Endothelial cell of umbilical vein (primary cell): Measurements from ENCODE around the gene NR6A1. TPM values are rescaled to one million over a fixed set of nuclear protein-coding genes. Genes with fewer than 3 reads are reported as not detected.

Experiments used
- BruUV-seq: library from RNA; stranded (reverse); fragments of 400-500 nt; replicated peaks from 2 replicates; lab custom pipeline; 2021; lab: Mats Ljungman, UMichigan
- CTCF ChIA-PET: fragments of 300-600, 350-600 bp; sonication (Branson Sonifier 250); formaldehyde crosslinking; loops from one replicate; lab custom pipeline; 2021; ENCODE audit warnings: antibody characterized with exemption, inconsistent platforms; lab: Charles Lee
- POLR2A ChIA-PET: fragments of 300-600, 350-600 bp; sonication (Branson Sonifier 250); formaldehyde crosslinking; loops from one replicate; lab custom pipeline; 2021; ENCODE audit warnings: antibody characterized with exemption, inconsistent platforms; lab: Charles Lee
- DNase-seq: peaks from one replicate; pipeline ENCODE4 v3.0.0-alpha.2; 2011; ENCODE audit warnings: low read depth, low spot score
- FAIRE-seq: peaks from 2 replicates; lab custom pipeline; 2011; peaks lifted over from hg19 to GRCh38; lab: Jason Lieb, UNC
- H2AFZ ChIP-seq: 2 replicates; pipeline ENCODE4 v1.6.0; 2012; ENCODE audit warnings: low read depth, low read length, control low read depth, inconsistent platforms
- H3K27ac ChIP-seq: 2 replicates; pipeline ENCODE4 v1.5.1; 2011; ENCODE audit warnings: low read depth, mild to moderate bottlenecking, control low read depth, low read length, moderate library complexity; ENCODE audit not compliant: insufficient read depth
- H3K27me3 ChIP-seq, 2 experiments: 2 replicates each; pipeline versions ENCODE4 v1.6.0 to v1.6.1; 2011; ENCODE audit warnings: low read length in 2 of 2, mixed read lengths in 1 of 2; ENCODE audit not compliant: control insufficient read depth in 2 of 2, insufficient read depth in 2 of 2
- H3K36me3 ChIP-seq, 2 experiments: 2 replicates in 1 of 2; 3 replicates in 1 of 2; pipeline ENCODE4 v1.5.1; 2011; ENCODE audit warnings: low read length in 2 of 2, mild to moderate bottlenecking in 1 of 2, moderate library complexity in 1 of 2; ENCODE audit not compliant: control insufficient read depth in 2 of 2, insufficient read depth in 2 of 2; ENCODE audit errors: extremely low read depth in 1 of 2
- H3K4me1 ChIP-seq: 3 replicates; pipeline ENCODE4 v1.5.1; 2011; ENCODE audit warnings: mild to moderate bottlenecking, low read length; ENCODE audit not compliant: control insufficient read depth, insufficient read depth; ENCODE audit errors: extremely low read depth
- H3K4me2 ChIP-seq: 2 replicates; pipeline ENCODE4 v1.6.1; 2011; ENCODE audit warnings: low read length, control low read depth, mixed read lengths; ENCODE audit not compliant: insufficient read depth
- H3K4me3 ChIP-seq, 3 experiments: fragments of 200-600 bp in 1 of 3; sonication (generic), shearing (Covaris generic) in 1 of 3; replicated peaks in 1 of 3; 2 replicates each; pipeline ENCODE4 v1.5.1; 2011 to 2016; ENCODE audit warnings: control low read depth in 3 of 3, low read length in 3 of 3, mild to moderate bottlenecking in 2 of 3, inconsistent platforms in 1 of 3, low read depth in 1 of 3, moderate library complexity in 1 of 3; ENCODE audit not compliant: insufficient read depth in 1 of 3
- H3K79me2 ChIP-seq: 2 replicates; pipeline ENCODE4 v1.6.0; 2012; ENCODE audit warnings: low read length, inconsistent platforms; ENCODE audit not compliant: control insufficient read depth, insufficient read depth
- H3K9ac ChIP-seq: replicated peaks from 2 replicates; pipeline ENCODE3; 2011; ENCODE audit warnings: low read length, control low read depth; ENCODE audit not compliant: insufficient read depth; ENCODE audit errors: extremely low read depth
- H3K9me1 ChIP-seq: replicated peaks from 3 replicates; pipeline ENCODE4 v1.6.0; 2011; ENCODE audit warnings: mild to moderate bottlenecking, low read length; ENCODE audit not compliant: control insufficient read depth, insufficient read depth; ENCODE audit errors: extremely low read depth
- H3K9me3 ChIP-seq: replicated peaks from 2 replicates; pipeline ENCODE4 v1.5.1; 2012; ENCODE audit warnings: low read length, inconsistent platforms; ENCODE audit not compliant: control insufficient read depth, insufficient read depth
- H4K20me1 ChIP-seq: replicated peaks from 2 replicates; pipeline ENCODE3; 2011; ENCODE audit warnings: mild to moderate bottlenecking, low read length; ENCODE audit not compliant: control insufficient read depth, insufficient read depth; ENCODE audit errors: extremely low read depth
- CTCF ChIP-seq, 2 donors: IDR thresholded peaks; 1 replicate in 1 of 2; 2 replicates in 1 of 2; pipeline ENCODE4 v1.5.1; 2011; ENCODE audit warnings: low read length in 2 of 2, mild to moderate bottlenecking in 2 of 2, moderate library complexity in 2 of 2, control low read depth in 1 of 2, inconsistent platforms in 1 of 2, low read depth in 1 of 2; ENCODE audit not compliant: insufficient read depth in 1 of 2; ENCODE audit errors: extremely low read depth in 1 of 2
- EZH2 ChIP-seq: IDR thresholded peaks from 2 replicates; pipeline ENCODE4 v1.6.1; 2012; ENCODE audit warnings: borderline replicate concordance, low read depth, mild to moderate bottlenecking, moderate library complexity, low read length, inconsistent platforms; ENCODE audit not compliant: severe bottlenecking
- FOS ChIP-seq: IDR thresholded peaks from 2 replicates; pipeline ENCODE4 v1.6.1; 2011; ENCODE audit warnings: mild to moderate bottlenecking, low read length, moderate library complexity, borderline replicate concordance; ENCODE audit not compliant: insufficient read depth
- GATA2 ChIP-seq: IDR thresholded peaks from 2 replicates; pipeline ENCODE4 v1.7.0; 2011; ENCODE audit warnings: low read depth, mild to moderate bottlenecking, moderate library complexity, mixed read lengths, low read length; ENCODE audit not compliant: insufficient read length, insufficient read depth
- JUN ChIP-seq: IDR thresholded peaks from 2 replicates; pipeline ENCODE4 v1.6.1; 2011; ENCODE audit warnings: borderline replicate concordance, low read depth; ENCODE audit not compliant: insufficient read length, insufficient read depth
- MAX ChIP-seq: IDR thresholded peaks from 2 replicates; pipeline ENCODE4 v1.6.1; 2011; ENCODE audit not compliant: insufficient read depth, insufficient read length
- MYC ChIP-seq: IDR thresholded peaks from one replicate; pipeline ENCODE4 v1.6.1; 2011; ENCODE audit warnings: mild to moderate bottlenecking, low read depth, low read length
- POLR2A ChIP-seq: IDR thresholded peaks from 2 replicates; pipeline ENCODE4 v1.6.1; 2012; ENCODE audit warnings: low read depth, mild to moderate bottlenecking, control low read depth, low read length
- POLR2AphosphoS5 ChIP-seq: IDR thresholded peaks from 2 replicates; pipeline ENCODE4 v1.6.1; 2012; ENCODE audit warnings: low read depth, mild to moderate bottlenecking, control low read depth, low read length, moderate library complexity; ENCODE audit not compliant: insufficient read depth
- dilution Hi-C: fragments of 300-500 bp; cut with MboI; formaldehyde crosslinking; loops from one replicate; pipeline ENCODE4 v1.15.0; 2019; ENCODE audit warnings: low sequenced_read_pairs; ENCODE audit not compliant: extremely low pct_ligation_motif_present
- intact Hi-C: fragments of 100-400 bp; cut with micrococcal nuclease; formaldehyde crosslinking; loops from one replicate; pipeline ENCODE4 v1.10.0; 2022
- polyA plus RNA-seq, 4 experiments: library from polyadenylated mRNA; depleted of rRNA in 3 of 4; stranded (reverse) in 3 of 4; unstranded in 1 of 4; fragments of >200 nt; gene quantifications; 2 replicates each; pipeline versions ENCODE4 v1.2.1 to v1.2.3, GENCODE V29; 2011 to 2012; ENCODE audit warnings: missing spikeins in 1 of 4
- total RNA-seq: library from RNA; stranded (reverse); gene quantifications from 2 replicates; pipeline ENCODE4 v1.2.3, GENCODE V29; 2021

Gene NR6A1
- total and polyA plus RNA-seq, 2 donors (not counting 3 experiments of a cell fraction or from before 2014, with no cell fraction given), result 0.17 to 1.2 TPM

- no peak for DNase-seq
- dilution Hi-C loops, result no loop called here
- H3K9me3 ChIP-seq, result no peaks in the 10 kb centered on the region
- no TSS peak for BruUV-seq
- H3K27ac ChIP-seq, result no peak overlapping the region
- ChIA-PET POLR2A (no interaction called here), CTCF (interaction anchor here (0.8 to 3.0 kb wide), 3 partner anchors 10 to 39 kb away, joined by 3 to 16 read pairs (median 5); partner anchors contain the start of gene OLFML2A)
- intact Hi-C loops, result no loop called here
- H3K4me1 ChIP-seq, result peaks cover 11% of the 10 kb centered on the region
- H3K79me2 ChIP-seq, result no peaks in the 10 kb centered on the region
- H3K9ac ChIP-seq, result no peak overlapping the region
- FAIRE-seq, result no peak
- H3K27me3 ChIP-seq, result peaks cover 10 to 12% of the 10 kb centered on the region in 2 experiments
- H4K20me1 ChIP-seq, result no peaks in the 10 kb centered on the region
- TF ChIP-seq MYC (no peak), JUN (no peak), GATA2 (no peak), CTCF (IDR thresholded peaks at IDR 0.05; ENCODE audit: extremely low read depth in 1 of 2, insufficient read depth in 1 of 2, low read depth in 1 of 2, low read length in 2 of 2) (no peak), POLR2A (no peak), MAX (no peak), EZH2 (no peak), POLR2AphosphoS5 (no peak), FOS (no peak)
- H3K36me3 ChIP-seq, result no peaks in the 10 kb centered on the region
- no peak overlapping the region for H2AFZ ChIP-seq
- H3K9me1 ChIP-seq, result no peaks in the 10 kb centered on the region
- H3K4me2 ChIP-seq, result no peak overlapping the region
- H3K4me3 ChIP-seq, result no peak overlapping the region
Measured at GRCh38 chr9:124801356-124801755, 30.2 kb upstream of the NR6A1 start.
